ENCODE measurements around the gene ANKRD12. TPM values are rescaled to one million over a fixed set of nuclear protein-coding genes. Genes with fewer than 3 reads are reported as not detected.

Gene ANKRD12
- total RNA-seq, 4 donors from 2014 or later = 49.8 to 68.4 (median 54.1) TPM

DNA sequence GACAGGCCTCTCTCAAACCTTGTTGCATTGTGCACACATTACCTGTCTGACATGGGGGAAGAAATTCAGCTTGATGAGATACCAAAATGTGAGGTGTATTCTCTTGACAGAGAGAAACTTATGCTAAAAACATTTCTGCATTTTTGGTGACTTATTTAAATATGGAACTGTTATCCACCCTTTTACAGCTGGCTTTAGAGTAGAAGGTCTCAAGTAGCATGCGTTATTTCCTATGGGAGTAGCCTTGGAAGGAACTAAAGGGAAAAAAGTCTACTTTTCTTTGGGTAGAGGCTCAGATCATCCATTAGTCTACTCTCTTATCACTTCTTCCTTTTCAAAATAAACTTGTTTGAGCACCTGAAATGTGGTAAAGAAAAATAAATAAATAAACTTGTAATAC lies 141.4 kb downstream of the ANKRD12 start:
- intact Hi-C loops (cut with DNase I; ENCODE audit: low total_unique reads) = no loop called here
- TF ChIP-seq POLR2A (IDR thresholded peaks at IDR 0.05) = no peak
- TF ChIP-seq, protein P1, sequence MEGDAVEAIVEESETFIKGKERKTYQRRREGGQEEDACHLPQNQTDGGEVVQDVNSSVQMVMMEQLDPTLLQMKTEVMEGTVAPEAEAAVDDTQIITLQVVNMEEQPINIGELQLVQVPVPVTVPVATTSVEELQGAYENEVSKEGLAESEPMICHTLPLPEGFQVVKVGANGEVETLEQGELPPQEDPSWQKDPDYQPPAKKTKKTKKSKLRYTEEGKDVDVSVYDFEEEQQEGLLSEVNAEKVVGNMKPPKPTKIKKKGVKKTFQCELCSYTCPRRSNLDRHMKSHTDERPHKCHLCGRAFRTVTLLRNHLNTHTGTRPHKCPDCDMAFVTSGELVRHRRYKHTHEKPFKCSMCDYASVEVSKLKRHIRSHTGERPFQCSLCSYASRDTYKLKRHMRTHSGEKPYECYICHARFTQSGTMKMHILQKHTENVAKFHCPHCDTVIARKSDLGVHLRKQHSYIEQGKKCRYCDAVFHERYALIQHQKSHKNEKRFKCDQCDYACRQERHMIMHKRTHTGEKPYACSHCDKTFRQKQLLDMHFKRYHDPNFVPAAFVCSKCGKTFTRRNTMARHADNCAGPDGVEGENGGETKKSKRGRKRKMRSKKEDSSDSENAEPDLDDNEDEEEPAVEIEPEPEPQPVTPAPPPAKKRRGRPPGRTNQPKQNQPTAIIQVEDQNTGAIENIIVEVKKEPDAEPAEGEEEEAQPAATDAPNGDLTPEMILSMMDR (IDR thresholded peaks at IDR 0.05) = no peak
- no peak overlapping the region for H3K4me3 ChIP-seq (ENCODE audit: low read depth, poor library complexity, severe bottlenecking)
- 96 to 100% methylated on average over 1 of the region's 1 CpG for WGBS, 2 donors
- no peak for DNase-seq (ENCODE audit: low spot score in 2 of 2)

DNA sequence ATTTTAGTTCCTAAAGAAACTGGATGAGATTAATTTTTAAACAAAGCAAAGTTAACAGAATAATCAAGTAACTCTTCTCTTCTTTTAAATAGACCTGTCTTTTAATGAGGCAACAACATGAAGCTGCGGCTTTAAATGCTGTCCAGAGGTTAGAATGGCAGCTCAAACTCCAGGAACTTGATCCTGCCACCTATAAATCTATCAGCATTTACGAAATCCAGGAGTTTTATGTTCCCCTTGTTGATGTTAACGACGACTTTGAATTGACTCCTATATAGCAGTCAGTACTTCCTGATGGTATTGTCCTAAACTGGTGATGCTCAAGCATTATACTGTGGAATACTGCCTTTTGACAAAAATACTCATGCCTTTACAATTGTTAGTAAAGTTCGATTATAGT lies 144.3 kb downstream of the ANKRD12 start:
- WGBS, 2 donors = 77 to 81% methylated on average over 5 of the region's 5 CpGs
- H3K4me3 ChIP-seq (ENCODE audit: low read depth, poor library complexity, severe bottlenecking) = no peak overlapping the region
- intact Hi-C loops (cut with DNase I; ENCODE audit: low total_unique reads) = no loop called here
- DNase-seq (ENCODE audit: low spot score in 2 of 2) = no peak
- TF ChIP-seq POLR2A (IDR thresholded peaks at IDR 0.05) = no peak
- TF ChIP-seq, protein P1 (IDR thresholded peaks at IDR 0.05) = no peak

DNA sequence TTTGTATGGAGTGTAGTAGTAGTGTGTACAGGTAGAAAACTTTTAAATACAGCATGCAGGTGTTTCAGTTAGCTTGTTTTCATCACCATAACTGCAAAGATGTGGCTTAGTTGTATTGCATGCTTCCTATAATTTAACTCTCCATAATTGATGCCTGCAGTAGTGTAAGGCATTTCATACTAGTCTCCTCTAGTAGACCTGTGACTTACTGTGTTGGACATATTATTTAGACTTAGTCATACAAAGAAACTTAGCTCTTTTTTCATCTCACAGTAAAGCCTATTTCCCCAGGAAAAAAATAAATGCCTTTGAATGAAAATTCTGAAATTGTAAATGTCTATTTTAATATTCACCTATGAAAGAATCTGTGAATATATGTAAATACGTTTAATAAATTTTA lies 145.2 kb downstream of the ANKRD12 start:
- WGBS, 2 donors = 86 to 91% methylated on average over 1 of the region's 1 CpG
- DNase-seq (ENCODE audit: low spot score in 2 of 2) = no peak
- no peak overlapping the region for H3K4me3 ChIP-seq (ENCODE audit: low read depth, poor library complexity, severe bottlenecking)
- intact Hi-C loops (cut with DNase I; ENCODE audit: low total_unique reads) = no loop called here
- TF ChIP-seq, protein P1 (IDR thresholded peaks at IDR 0.05) = no peak
- no peak for TF ChIP-seq POLR2A (IDR thresholded peaks at IDR 0.05)

DNA sequence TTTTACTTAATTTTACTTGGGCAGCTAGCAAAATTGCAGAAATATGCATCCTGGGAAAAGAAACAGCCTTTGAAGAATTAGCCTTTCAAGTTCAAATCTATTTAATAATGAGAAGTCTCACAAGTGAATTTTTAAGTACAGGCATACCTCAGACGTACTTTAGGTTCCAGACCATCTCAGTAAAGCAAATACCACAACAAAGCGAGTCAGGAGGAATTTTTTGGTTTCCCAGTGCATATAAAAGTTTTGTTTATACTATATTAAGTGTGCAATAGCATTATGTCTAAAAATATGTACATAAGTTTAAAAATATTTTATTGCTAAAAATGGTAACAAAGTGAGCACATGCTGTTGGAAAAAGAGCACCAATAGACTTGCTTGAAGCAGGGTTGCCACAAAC lies 147.2 kb downstream of the ANKRD12 start:
- DNase-seq (ENCODE audit: low spot score in 2 of 2) = no peak
- no peak overlapping the region for H3K4me3 ChIP-seq (ENCODE audit: low read depth, poor library complexity, severe bottlenecking)
- intact Hi-C loops (cut with DNase I; ENCODE audit: low total_unique reads) = no loop called here
- TF ChIP-seq, protein P1 (IDR thresholded peaks at IDR 0.05) = no peak
- TF ChIP-seq POLR2A (IDR thresholded peaks at IDR 0.05) = no peak
- 85 to 87% methylated on average over 2 of the region's 2 CpGs for WGBS, 2 donors

DNA sequence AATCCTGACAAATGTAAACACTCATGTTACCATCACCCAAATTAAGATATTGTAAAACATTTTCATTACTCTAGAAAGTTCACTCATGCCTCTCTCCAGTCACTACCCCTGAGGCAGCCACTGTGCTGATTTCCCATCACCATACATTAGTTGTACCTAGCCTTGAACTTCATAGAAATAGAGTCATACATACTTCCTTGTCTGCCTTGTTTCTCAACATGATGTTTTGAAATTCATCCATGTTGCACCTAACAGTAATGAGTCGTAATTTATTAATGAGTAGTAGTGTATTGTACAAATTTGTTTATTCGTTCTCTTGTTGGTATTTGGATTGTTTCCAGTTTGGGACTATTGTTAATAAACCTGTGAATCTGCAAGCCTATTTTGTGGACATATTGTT lies 149.0 kb downstream of the ANKRD12 start:
- WGBS, 2 donors = 84 to 87% methylated on average over 2 of the region's 2 CpGs

DNA sequence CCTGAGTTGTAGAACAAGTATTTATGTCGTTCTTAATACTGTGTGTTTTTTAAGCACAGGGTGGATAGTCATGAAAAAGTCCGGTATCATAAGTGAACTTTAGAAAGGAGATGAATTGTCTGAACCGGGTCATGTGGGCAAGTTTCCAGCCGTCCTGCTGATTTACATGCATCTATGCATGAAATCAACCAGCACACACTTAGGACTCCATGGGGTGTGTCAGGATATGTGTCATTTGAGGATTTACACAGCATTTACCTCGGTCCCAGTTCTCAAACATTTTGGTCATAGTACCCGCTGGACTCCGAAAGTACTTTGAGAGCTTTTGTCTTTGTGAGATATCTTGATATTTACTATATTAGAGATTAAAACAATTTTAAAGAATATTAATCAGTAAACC lies 150.5 kb downstream of the ANKRD12 start:
- intact Hi-C loops (cut with DNase I; ENCODE audit: low total_unique reads) = no loop called here
- DNase-seq (ENCODE audit: low spot score in 2 of 2) = no peak
- TF ChIP-seq, protein P1 (IDR thresholded peaks at IDR 0.05) = no peak
- no peak for TF ChIP-seq POLR2A (IDR thresholded peaks at IDR 0.05)
- no peak overlapping the region for H3K4me3 ChIP-seq (ENCODE audit: low read depth, poor library complexity, severe bottlenecking)
- 76 to 88% methylated on average over 7 of the region's 7 CpGs for WGBS, 2 donors

More for the DNA sequence above, 149.0 kb downstream of the ANKRD12 start:
- H3K4me3 ChIP-seq (ENCODE audit: low read depth, poor library complexity, severe bottlenecking) = no peak overlapping the region
- intact Hi-C loops (cut with DNase I; ENCODE audit: low total_unique reads) = no loop called here
- TF ChIP-seq POLR2A (IDR thresholded peaks at IDR 0.05) = no peak
- TF ChIP-seq, protein P1 (IDR thresholded peaks at IDR 0.05) = no peak
- DNase-seq (ENCODE audit: low spot score in 2 of 2) = no peak
